Upper lobe of right lung (tissue), 1 donor: ENCODE measurements around the gene CTDSPL. TPM values are rescaled to one million over a fixed set of nuclear protein-coding genes. Genes with fewer than 3 reads are reported as not detected.

Experiments used
- ATAC-seq: fragments of 200-7000 bp; cut with Tn5 transposase; one replicate; pipeline ENCODE4 v1.9.1; 2020; ENCODE audit warnings: mild to moderate bottlenecking, moderate library complexity
- DNase-seq: peaks from one replicate; pipeline ENCODE4 v3.0.0-alpha.2; 2020
- H3K27ac ChIP-seq: fragments of 200-600 bp; one replicate; pipeline ENCODE4 v1.8.0; 2022
- H3K27me3 ChIP-seq: fragments of 200-600 bp; one replicate; pipeline ENCODE4 v1.8.0; 2022; ENCODE audit warnings: mild to moderate bottlenecking
- H3K36me3 ChIP-seq: fragments of 200-600 bp; one replicate; pipeline ENCODE4 v1.8.0; 2022
- H3K4me1 ChIP-seq: fragments of 200-600 bp; one replicate; pipeline ENCODE4 v1.8.0; 2022
- H3K4me3 ChIP-seq: fragments of 200-600 bp; one replicate; pipeline ENCODE4 v1.8.0; 2022; ENCODE audit warnings: mild to moderate bottlenecking
- H3K9me3 ChIP-seq: fragments of 200-600 bp; one replicate; pipeline ENCODE4 v1.8.0; 2022
- intact Hi-C: fragments of 100-400 bp; cut with DNase I; formaldehyde crosslinking; loops from one replicate; pipeline ENCODE4 v1.11.0; 2022
- total RNA-seq: library from RNA; stranded (reverse); fragmentation: NEBNext Ultra II Directional; extraction: Animal tissue kit (Norgen Biotek cat#: 25700); gene quantifications from one replicate; pipeline ENCODE4 v1.2.1, GENCODE V29; 2021
- TF ChIP-seq, protein P1 (sequence below): fragments of 200-600 bp; IDR thresholded peaks from one replicate; pipeline ENCODE4 v1.8.0; 2022; ENCODE audit warnings: antibody characterized with exemption
- donor health status: DM: no; HTN: yes; CAD: no; lungs with severe emphysema.

The CTDSPL gene
- total RNA-seq, 1 donor from 2014 or later: 78.6 TPM

- ATAC-seq (peak; percentile 55), DNase-seq (no peak)
- no peaks in the 10 kb centered on the region for H3K27me3 ChIP-seq
- H3K4me1 ChIP-seq: peaks cover 33% of the 10 kb centered on the region
- no peaks in the 10 kb centered on the region for H3K9me3 ChIP-seq
- H3K36me3 ChIP-seq: no peaks in the 10 kb centered on the region
- TF ChIP-seq, protein P1, sequence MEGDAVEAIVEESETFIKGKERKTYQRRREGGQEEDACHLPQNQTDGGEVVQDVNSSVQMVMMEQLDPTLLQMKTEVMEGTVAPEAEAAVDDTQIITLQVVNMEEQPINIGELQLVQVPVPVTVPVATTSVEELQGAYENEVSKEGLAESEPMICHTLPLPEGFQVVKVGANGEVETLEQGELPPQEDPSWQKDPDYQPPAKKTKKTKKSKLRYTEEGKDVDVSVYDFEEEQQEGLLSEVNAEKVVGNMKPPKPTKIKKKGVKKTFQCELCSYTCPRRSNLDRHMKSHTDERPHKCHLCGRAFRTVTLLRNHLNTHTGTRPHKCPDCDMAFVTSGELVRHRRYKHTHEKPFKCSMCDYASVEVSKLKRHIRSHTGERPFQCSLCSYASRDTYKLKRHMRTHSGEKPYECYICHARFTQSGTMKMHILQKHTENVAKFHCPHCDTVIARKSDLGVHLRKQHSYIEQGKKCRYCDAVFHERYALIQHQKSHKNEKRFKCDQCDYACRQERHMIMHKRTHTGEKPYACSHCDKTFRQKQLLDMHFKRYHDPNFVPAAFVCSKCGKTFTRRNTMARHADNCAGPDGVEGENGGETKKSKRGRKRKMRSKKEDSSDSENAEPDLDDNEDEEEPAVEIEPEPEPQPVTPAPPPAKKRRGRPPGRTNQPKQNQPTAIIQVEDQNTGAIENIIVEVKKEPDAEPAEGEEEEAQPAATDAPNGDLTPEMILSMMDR: no peak
- H3K4me3 ChIP-seq: no peak overlapping the region
- peak overlapping the region; percentile 70 for H3K27ac ChIP-seq
- intact Hi-C loops: no loop called here
These were observed 82.7 kb downstream of the CTDSPL start for GRCh38 chr3:37944391-37944842.

- TF ChIP-seq, protein P1: no peak
- Histone ChIP-seq H3K9me3 (no peaks in the 10 kb centered on the region), H3K4me1 (peaks cover 33% of the 10 kb centered on the region), H3K27ac (peak overlapping the region; percentile 70), H3K36me3 (no peaks in the 10 kb centered on the region), H3K27me3 (no peaks in the 10 kb centered on the region), H3K4me3 (no peak overlapping the region)
- DNase-seq: no peak
- intact Hi-C loops: no loop called here
- ATAC-seq: no peak
These were observed 83.6 kb downstream of the CTDSPL start for GRCh38 chr3:37945156-37945806.

GRCh38 chr3:37945807-37946530 lies 84.3 kb downstream of the CTDSPL start:
- no peaks in the 10 kb centered on the region for H3K27me3 ChIP-seq
- peaks cover 33% of the 10 kb centered on the region for H3K4me1 ChIP-seq
- DNase-seq: no peak
- no peak overlapping the region for H3K4me3 ChIP-seq
- ATAC-seq: peak; percentile 68
- H3K27ac ChIP-seq: peak overlapping the region; percentile 70
- H3K36me3 ChIP-seq: no peaks in the 10 kb centered on the region
- no peaks in the 10 kb centered on the region for H3K9me3 ChIP-seq
- intact Hi-C loops: no loop called here
- TF ChIP-seq, protein P1: no peak

GRCh38 chr3:37946531-37946889 lies 84.8 kb downstream of the CTDSPL start:
- Histone ChIP-seq H3K4me1 (peaks cover 33% of the 10 kb centered on the region), H3K4me3 (no peak overlapping the region), H3K27me3 (no peaks in the 10 kb centered on the region), H3K27ac (peak overlapping the region; percentile 70), H3K9me3 (no peaks in the 10 kb centered on the region), H3K36me3 (no peaks in the 10 kb centered on the region)
- intact Hi-C loops: no loop called here
- ATAC-seq (no peak), DNase-seq (no peak)
- TF ChIP-seq, protein P1: no peak

DNA sequence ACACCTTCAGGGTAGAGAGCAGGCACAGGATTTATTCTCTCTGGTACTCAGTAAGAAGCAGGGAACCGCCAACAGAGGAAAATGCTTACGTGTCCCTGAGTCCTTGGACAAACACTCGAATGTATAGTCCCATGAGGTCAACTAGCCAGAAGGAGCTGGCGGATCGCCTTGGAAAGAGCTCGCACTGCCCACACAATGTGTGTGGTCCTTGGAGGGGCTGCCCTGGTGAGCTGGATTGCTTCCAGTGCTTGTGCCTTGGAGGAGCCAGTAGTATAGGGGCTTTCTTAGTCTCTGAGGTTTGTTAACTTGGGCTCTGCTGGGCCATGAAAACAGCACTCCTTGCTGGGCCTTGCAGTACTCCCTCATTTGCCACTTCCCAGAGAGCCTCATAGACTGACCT lies 88.2 kb downstream of the CTDSPL start:
- intact Hi-C loops: no loop called here
- Histone ChIP-seq H3K4me1 (peaks cover 29% of the 10 kb centered on the region), H3K4me3 (no peak overlapping the region), H3K27me3 (no peaks in the 10 kb centered on the region), H3K27ac (no peak overlapping the region), H3K36me3 (no peaks in the 10 kb centered on the region), H3K9me3 (no peaks in the 10 kb centered on the region)
- no peak for DNase-seq
- TF ChIP-seq, protein P1: no peak
- ATAC-seq: peak; percentile 44
